ENCODE results near the gene GMIP. TPM values are rescaled to one million over a fixed set of nuclear protein-coding genes. Genes with fewer than 3 reads are reported as not detected.
A peak's percentile ranks its signal among the peaks of the same experiment; 100 is the strongest.

Gene GMIP
- total RNA-seq, 2 experiments from 2014 or later: 110 to 111 TPM

DNA sequence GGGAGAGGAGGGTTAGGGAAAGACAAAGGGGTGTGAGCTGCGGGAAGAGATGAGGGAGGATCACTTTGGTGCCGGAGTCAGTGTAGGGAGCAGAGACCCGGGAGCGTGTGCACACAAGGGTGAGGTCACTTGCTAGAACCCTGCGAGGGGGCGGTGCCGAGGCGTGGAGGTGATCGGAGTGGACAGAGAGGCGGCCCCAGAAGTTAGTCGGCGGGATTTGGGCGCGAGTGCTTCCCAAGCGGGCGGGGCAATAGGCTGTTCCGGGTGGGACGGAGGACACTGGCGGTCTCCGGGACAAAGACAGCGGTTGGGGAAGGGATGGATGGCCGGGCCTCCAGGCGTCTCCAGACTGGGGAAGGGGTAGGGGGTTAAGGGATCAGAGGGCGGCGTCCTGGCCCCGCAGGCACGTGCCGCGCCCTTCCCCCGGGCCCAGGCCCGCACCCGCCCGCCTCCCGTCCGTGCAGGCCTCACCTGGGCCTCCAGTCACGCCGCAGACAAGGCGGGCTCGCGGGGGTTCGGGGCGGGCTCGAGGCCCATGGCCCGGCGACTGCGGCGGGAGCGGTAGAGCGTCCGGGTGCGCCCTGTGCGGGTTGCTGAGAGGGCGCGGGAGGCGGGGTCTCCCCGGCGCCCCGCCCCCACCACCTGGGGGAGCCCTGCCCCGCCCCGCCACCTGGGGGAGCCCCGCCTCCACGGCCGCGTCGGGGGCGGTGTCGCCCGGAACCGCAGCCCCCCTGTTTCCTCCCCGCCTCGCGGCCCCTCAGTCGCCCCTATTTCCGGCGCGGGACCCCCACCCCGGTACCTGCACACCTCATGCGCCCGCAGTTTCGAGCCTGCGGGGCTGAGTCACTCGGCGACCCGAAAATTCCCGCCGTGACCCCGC, 15.6 kb downstream of the GMIP start, which contains the start of gene LPAR2:
Gene LPAR2 (minus strand): TSS at position 600 of the 880 bp plus-strand sequence. CDS start 945 bp downstream, outside the sequence.
- peak; percentile 81 for DNase-seq
- Mint-ChIP-seq H3K36me3 (peaks cover 35% of the 10 kb centered on the region), H3K27me3 (no peaks in the 10 kb centered on the region), H3K27ac (peak within 1 kb of the TSS; percentile 93), H3K4me3 (peak within 1 kb of the TSS; percentile 94), H3K4me1 (peaks cover 37% of the 10 kb centered on the region), H3K9me3 (ENCODE audit: low read depth) (no peaks in the 10 kb centered on the region)
- CTCF ChIA-PET: interaction anchor here (0.7 to 3.3 kb wide), 9 partner anchors 18 to 96 kb away, joined by 3 to 15 read pairs (median 4); no protein-coding TSS in a partner anchor
- peak; percentile 82 for ATAC-seq

DNA sequence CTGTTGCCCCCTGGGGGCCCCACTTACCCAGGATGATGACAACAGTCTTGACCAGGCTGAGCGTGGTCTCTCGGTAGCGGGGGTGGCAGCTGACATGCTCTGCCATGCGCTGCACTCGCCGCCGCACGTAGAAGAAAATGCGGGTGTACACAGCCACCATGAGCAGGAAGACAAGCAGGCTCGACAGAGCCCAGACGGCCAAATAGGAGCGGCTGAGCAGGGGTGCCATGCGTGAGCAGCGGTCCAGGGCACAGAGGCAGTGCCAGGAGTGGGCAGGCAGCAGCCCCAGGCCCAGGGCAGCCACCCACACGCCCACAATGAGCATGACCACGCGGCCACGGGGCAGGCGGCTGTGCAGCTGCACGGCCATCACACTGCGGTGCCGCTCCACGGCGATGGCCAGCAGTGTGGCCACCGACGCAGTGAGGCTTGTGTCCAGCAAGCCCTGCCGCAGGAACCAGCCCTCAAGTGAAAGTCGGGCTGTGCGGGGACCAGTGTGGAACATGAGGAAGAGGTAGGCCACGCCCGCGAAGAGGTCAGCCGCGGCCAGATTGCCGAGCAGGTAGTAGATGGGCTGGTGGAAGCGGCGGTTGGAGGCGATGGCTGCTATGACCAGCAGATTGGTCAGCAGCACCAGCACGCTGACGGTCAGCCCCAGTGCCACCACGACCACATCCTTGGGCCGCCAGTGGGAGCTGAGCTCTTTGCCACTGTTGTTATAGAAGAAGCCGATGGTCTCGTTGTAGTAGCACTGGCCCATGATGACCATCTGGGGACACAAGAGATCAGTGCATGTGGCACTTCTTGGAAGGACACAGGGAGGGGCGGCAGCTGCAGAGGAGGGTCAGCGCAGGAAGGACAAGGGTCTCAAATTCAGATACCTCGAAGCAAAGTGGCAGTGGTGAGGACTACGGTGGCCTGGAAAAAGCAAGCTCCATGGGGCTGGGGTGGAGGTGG, 16.7 kb downstream of the GMIP start:
- no peaks in the 10 kb centered on the region for H3K9me3 Mint-ChIP-seq (ENCODE audit: low read depth)

DNA sequence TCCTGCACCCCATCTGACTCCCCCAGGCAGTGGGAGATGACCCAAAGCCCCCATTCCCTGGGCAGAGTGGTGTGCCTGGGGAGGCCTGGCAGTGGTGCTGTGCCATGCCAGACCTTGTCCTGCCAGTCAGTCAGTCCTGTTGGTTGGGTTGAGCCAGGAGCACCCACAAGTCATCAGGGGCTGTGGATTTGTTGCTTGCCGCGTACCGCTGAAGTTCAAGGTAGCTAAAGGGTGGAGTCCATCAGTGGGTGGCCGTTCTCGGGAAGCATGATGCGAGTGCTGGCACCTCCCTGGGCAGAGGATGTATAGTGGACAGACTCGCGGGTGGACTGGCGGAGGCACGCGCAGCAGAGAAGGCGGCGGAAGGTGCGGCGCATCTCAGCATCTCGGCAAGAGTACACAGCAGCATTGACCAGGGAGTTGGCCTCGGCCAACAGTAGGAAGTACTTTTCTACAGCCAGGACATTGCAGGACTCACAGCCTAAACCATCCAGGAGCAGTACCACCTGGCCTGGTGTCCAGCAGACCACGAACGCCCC, 19.4 kb downstream of the GMIP start:
- Mint-ChIP-seq H3K4me1 (peaks cover 40% of the 10 kb centered on the region), H3K27me3 (no peaks in the 10 kb centered on the region), H3K27ac (no peak overlapping the region), H3K36me3 (peaks cover 23% of the 10 kb centered on the region), H3K4me3 (no peak overlapping the region), H3K9me3 (ENCODE audit: low read depth) (no peaks in the 10 kb centered on the region)
- ATAC-seq: no peak
- CTCF ChIA-PET: interaction anchor here (1.4 to 1.8 kb wide), 2 partner anchors 9 to 70 kb away, joined by 6 to 7 read pairs; no protein-coding TSS in a partner anchor
- DNase-seq: no peak

More for the DNA sequence above, 16.7 kb downstream of the GMIP start:
- DNase-seq: no peak
- CTCF ChIA-PET: interaction anchor here (1.2 to 3.3 kb wide), 3 partner anchors 17 to 94 kb away, joined by 3 to 15 read pairs (median 4); no protein-coding TSS in a partner anchor
- Mint-ChIP-seq H3K36me3 (peaks cover 28% of the 10 kb centered on the region), H3K27ac (peak overlapping the region; percentile 93), H3K4me3 (peak overlapping the region; percentile 94), H3K4me1 (peaks cover 37% of the 10 kb centered on the region), H3K27me3 (no peaks in the 10 kb centered on the region)
- no peak for ATAC-seq

DNA sequence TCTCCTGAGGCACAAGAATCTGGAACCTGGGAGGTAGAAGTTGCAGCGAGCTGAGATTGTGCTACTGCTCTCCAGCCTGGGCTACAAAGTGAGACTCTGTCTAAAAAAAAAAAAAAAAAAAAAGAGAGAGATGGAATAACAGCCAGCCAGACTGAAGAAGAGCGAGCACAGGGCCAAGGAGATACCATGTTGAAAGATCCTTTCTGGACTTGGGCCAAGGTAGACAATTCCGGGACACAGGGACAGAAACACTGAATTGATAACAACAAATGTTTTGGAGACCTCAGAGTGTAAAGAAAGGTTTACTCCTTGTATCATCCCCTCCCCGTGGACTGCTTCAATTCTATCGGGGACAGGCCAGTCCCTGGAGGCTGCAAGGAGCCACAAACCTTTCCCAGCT, 20.1 kb downstream of the GMIP start:
- CTCF ChIA-PET: interaction anchor here (0.8 to 1.8 kb wide), 3 partner anchors 8 to 69 kb away, joined by 3 to 6 read pairs (median 3); no protein-coding TSS in a partner anchor
- H3K4me1 Mint-ChIP-seq: peaks cover 41% of the 10 kb centered on the region
- no peaks in the 10 kb centered on the region for H3K9me3 Mint-ChIP-seq (ENCODE audit: low read depth)

DNA sequence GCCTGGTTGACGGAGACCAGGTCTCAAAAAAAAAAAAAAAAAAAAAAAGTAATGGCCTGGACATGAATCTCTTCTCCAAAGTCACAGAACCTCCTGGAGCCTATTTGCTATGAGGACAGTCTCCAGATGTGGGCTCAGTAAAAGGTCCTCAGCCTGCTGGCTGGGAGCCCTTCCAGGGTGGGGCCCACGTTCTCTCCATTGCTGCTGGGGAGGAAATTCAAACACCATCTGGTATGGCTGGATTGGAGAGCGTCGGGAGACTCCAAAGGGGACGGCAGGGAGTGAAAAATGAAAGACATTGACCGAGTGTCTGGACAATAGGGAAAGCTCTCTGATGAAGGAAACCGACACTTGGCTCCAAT, 23.6 kb downstream of the GMIP start:
- no peaks in the 10 kb centered on the region for H3K27me3 Mint-ChIP-seq
- ATAC-seq: no peak
- H3K9me3 Mint-ChIP-seq (ENCODE audit: low read depth): no peaks in the 10 kb centered on the region
- H3K4me3 Mint-ChIP-seq: no peak overlapping the region
- no peak overlapping the region for H3K27ac Mint-ChIP-seq
- H3K4me1 Mint-ChIP-seq: peaks cover 46% of the 10 kb centered on the region
- CTCF ChIA-PET: interaction anchor here (0.5 to 1.9 kb wide), 4 partner anchors 15 to 88 kb away, joined by 3 to 7 read pairs (median 4); no protein-coding TSS in a partner anchor
- DNase-seq: no peak
- H3K36me3 Mint-ChIP-seq: peaks cover 21% of the 10 kb centered on the region

More for the DNA sequence above, 20.1 kb downstream of the GMIP start:
- DNase-seq: no peak
- H3K4me3 Mint-ChIP-seq: no peak overlapping the region
- no peak for ATAC-seq
- H3K27me3 Mint-ChIP-seq: no peaks in the 10 kb centered on the region
- peaks cover 21% of the 10 kb centered on the region for H3K36me3 Mint-ChIP-seq
- no peak overlapping the region for H3K27ac Mint-ChIP-seq

DNA sequence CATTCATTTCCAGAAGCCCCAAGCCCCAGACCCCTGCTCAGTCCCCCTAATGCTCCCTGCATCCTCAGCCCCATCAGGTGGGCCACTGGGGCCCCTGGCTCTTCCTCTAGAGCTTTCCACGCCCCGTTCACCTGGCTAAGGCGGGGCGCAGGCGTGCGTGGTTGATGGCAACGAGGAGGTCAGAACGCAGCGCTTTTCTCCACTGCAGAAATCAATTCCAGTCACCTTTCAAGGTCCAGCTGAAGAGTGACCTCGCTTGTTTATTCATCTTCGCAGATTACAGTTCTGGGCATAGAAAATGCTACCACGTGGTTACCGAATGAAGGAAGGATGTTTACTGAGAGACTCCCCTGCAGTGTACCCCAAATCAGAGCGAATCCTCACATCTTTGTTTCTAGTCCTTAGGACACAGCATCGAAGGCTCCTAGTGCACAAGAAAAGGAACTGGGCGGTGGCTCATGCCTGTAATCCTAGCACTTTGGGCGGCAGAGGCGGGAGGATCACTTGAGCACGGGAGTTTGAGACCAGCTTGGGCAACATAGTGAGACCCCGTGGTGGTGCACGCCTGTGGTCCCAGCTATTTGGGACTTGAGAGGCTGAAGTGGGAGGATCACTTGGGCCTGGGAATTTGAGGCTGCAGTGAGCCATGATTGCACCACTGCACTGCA, 24.1 kb downstream of the GMIP start:
- Mint-ChIP-seq H3K27me3 (no peaks in the 10 kb centered on the region), H3K27ac (peak overlapping the region; percentile 81), H3K4me1 (peaks cover 47% of the 10 kb centered on the region), H3K4me3 (peak overlapping the region; percentile 85), H3K9me3 (ENCODE audit: low read depth) (no peaks in the 10 kb centered on the region), H3K36me3 (peaks cover 19% of the 10 kb centered on the region)
- ATAC-seq: no peak
- CTCF ChIA-PET: interaction anchor here (0.7 to 1.9 kb wide), 4 partner anchors 15 to 87 kb away, joined by 3 to 9 read pairs (median 6); no protein-coding TSS in a partner anchor
- no peak for DNase-seq

DNA sequence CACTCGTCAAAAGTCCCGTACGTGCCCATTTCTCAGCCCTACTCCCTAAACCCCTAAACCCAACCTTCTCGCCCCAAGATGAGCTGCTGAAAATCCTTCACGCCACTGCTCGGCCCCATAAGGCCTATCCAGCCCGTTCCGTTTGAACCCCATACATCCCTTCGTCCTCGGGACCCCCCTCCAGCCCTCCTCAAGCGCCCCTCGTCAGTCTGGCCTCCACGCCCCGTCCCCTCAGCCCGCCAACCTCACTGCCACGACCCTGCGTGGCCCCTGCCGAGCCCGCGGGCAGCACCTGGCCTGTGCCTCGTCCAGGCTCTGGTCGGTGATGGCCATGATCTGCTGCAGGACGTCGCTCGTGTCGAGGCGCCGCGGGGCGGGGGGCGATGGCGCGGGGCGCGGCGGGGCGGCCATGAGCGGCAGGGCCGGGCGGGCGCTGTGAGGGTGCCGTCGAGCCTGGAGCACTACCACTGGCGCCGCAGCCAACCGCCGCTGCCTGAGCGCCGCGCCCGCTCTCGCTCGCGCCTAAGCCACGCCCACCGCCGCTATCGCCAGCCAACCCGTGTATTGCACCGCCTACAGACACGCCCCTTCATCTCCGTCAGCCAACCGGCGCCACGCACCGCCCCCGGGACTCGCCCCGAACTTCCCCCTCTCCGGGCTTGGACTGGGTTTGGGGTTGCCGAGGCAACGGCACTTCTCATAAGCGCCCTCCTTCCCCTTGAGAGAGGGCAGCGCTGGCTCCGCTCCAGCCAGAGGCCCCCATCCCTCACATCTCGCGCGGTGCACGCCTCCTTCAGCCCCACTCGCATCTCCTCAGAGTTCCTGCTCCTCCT, 25.0 kb downstream of the GMIP start, which contains the start of gene PBX4:
Gene PBX4 (minus strand): TSS at position 469 of the 833 bp plus-strand sequence. CDS start 58 bp downstream, at position 411.
- no peaks in the 10 kb centered on the region for H3K9me3 Mint-ChIP-seq (ENCODE audit: low read depth)
- CTCF ChIA-PET: interaction anchor here (0.6 to 1.9 kb wide), 5 partner anchors 11 to 87 kb away, joined by 3 to 9 read pairs (median 3); no protein-coding TSS in a partner anchor
- H3K27ac Mint-ChIP-seq: peak within 1 kb of the TSS; percentile 86
- DNase-seq: peak; percentile 99
- peaks cover 44% of the 10 kb centered on the region for H3K4me1 Mint-ChIP-seq
- peak within 1 kb of the TSS; percentile 85 for H3K4me3 Mint-ChIP-seq
- H3K27me3 Mint-ChIP-seq: no peaks in the 10 kb centered on the region
- peaks cover 15% of the 10 kb centered on the region for H3K36me3 Mint-ChIP-seq
- ATAC-seq: peak; percentile 94

DNA sequence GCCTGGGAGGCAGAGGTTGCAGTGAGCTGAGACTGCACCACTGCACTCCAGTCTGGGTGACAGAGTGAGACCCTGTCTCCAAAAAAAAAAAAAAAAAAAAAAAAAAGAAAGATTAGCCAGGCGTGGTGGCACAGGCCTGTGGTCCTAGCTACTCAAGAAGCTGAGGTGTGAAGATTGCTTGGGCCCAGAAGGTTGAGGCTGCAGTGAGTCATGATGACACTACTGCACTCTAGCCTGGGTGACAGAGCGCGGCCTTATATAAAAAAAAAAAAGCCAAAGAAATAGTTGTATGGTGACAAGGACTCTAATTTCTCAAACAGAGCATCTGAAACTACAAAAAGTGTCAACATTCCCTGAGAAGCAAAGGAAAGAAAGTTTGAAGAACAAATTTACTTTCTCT, 28.4 kb downstream of the GMIP start:
- ATAC-seq (peak; percentile 28), DNase-seq (peak; percentile 76)
- peaks cover 56% of the 10 kb centered on the region for H3K4me1 Mint-ChIP-seq
- peaks cover 26% of the 10 kb centered on the region for H3K36me3 Mint-ChIP-seq
- no peaks in the 10 kb centered on the region for H3K27me3 Mint-ChIP-seq
- peak overlapping the region; percentile 95 for H3K27ac Mint-ChIP-seq
- H3K4me3 Mint-ChIP-seq: peak overlapping the region; percentile 56
- CTCF ChIA-PET: interaction anchor here (0.9 to 2.6 kb wide), 4 partner anchors 9 to 83 kb away, joined by 3 to 6 read pairs (median 4); no protein-coding TSS in a partner anchor
- H3K9me3 Mint-ChIP-seq (ENCODE audit: low read depth): no peaks in the 10 kb centered on the region

DNA sequence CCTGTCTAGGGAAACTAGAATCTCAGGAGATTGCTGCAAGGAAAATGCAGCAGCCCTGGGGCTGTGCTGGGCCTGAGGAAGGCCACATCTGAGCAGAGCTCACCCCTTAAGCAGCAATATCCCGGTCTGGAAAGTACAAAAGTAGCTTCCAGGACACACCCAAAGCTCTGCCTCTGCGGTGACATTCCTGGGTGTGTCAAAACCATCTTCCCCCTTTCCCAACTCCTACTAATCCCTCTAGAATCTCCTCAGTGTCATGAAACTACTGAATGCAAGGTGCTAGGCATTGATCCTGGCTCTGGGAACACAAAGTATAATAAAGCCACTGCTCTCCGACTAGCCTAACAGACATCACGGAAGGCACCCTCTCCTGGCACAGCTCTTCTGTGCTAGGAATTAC, 30.0 kb downstream of the GMIP start:
- H3K4me1 Mint-ChIP-seq: peaks cover 57% of the 10 kb centered on the region
- H3K27me3 Mint-ChIP-seq: no peaks in the 10 kb centered on the region
- no peak for ATAC-seq
- no peak overlapping the region for H3K4me3 Mint-ChIP-seq
- no peaks in the 10 kb centered on the region for H3K9me3 Mint-ChIP-seq (ENCODE audit: low read depth)
- DNase-seq: no peak
- no peak overlapping the region for H3K27ac Mint-ChIP-seq
- peaks cover 36% of the 10 kb centered on the region for H3K36me3 Mint-ChIP-seq
- CTCF ChIA-PET: interaction anchor here (0.8 to 1.6 kb wide), 4 partner anchors 23 to 252 kb away, joined by 3 to 4 read pairs (median 3); no protein-coding TSS in a partner anchor

DNA sequence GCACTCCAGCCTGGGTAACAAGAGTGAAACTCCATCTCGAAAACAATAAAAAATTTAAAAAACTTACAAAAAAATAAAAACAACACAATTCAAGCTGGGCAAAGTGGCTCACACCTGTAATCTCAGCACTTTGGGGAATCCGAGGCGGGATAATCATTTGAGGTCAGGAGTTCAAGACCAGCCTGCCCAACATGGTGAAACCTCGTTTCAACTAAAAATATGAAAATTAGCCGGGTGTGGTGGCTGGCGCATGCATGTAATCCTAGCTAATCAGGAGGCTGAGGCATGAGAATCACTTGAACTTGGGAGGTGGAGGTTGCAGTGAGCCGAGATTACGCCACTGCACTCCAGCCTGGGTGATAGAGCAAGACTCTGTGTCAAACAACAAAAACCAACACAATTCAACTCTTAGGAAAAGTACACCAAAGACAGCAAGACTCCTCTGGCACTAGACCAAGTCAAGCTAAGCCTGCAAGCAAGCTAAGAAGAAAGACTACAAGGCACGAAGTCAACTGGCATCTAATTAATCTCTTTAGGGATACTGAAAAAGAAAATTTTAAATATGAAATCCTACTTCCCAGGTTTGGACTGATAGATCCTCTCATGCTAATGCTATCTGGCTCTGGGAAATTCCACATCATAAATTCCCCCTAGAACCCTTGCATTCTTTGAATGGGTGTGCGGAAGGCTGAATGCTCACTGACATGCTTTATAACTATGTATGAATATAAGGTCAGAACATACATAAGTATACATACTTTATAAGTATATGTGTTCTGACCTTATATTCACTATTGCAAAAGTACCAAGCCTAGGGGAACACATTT, 32.9 kb downstream of the GMIP start:
- DNase-seq (no peak), ATAC-seq (no peak)
- H3K4me3 Mint-ChIP-seq: no peak overlapping the region
- H3K27ac Mint-ChIP-seq: peak overlapping the region; percentile 12
- H3K36me3 Mint-ChIP-seq: peaks cover 45% of the 10 kb centered on the region
- no peaks in the 10 kb centered on the region for H3K9me3 Mint-ChIP-seq (ENCODE audit: low read depth)
- CTCF ChIA-PET: interaction anchor here (1.1 to 1.7 kb wide), 3 partner anchors 17 to 78 kb away, joined by 3 to 5 read pairs (median 4); no protein-coding TSS in a partner anchor
- H3K27me3 Mint-ChIP-seq: no peaks in the 10 kb centered on the region
- H3K4me1 Mint-ChIP-seq: peaks cover 61% of the 10 kb centered on the region
